ENCODE data around the gene IFIT2. TPM values are rescaled to one million over a fixed set of nuclear protein-coding genes. Genes with fewer than 3 reads are reported as not detected.
"Not testable (repeated sequence)": the region's sequence is repeated elsewhere in the genome, so short reads cannot be mapped to it uniquely, and the experiment has no call there.

The IFIT2 gene
- total RNA-seq, 1 experiment from 2014 or later = 0.75 TPM

DNA sequence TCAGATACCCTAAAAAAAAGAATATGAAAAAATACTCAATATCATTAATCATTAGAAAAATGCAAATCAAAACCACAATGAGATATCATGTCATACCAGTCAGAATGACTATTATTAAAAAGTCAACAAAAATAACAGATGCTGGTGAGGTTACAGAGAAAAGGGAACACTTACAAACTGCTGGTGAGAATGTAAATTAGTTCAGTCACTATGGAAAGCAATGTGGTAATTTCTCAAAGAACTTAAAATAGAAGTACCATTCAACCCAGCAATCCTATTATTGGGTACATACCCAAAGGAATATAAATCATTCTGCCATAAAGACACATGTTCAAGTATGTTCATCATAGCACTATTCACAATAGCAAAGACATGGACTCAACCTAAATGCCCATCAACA, 23.2 kb downstream of the IFIT2 start:
- not testable (repeated sequence) for H3K27me3 ChIP-seq (ENCODE audit: low read length); H3K4me1 ChIP-seq (ENCODE audit: low read length); DNase-seq; H3K27ac ChIP-seq (ENCODE audit: low read length); H3K9me2 ChIP-seq (replicated peaks; ENCODE audit: insufficient read depth, low read length); H3K4me3 ChIP-seq (ENCODE audit: low read length); H3K79me2 ChIP-seq (ENCODE audit: low read length); H4K20me1 ChIP-seq (ENCODE audit: insufficient read depth, low read depth, low read length); H3K9me3 ChIP-seq (ENCODE audit: low read length); H2AFZ ChIP-seq (ENCODE audit: low read length); H3K4me2 ChIP-seq (ENCODE audit: low read depth, low read length, poor library complexity, severe bottlenecking); H3K9ac ChIP-seq (ENCODE audit: low read length); H3K36me3 ChIP-seq (ENCODE audit: insufficient read depth, low read length)

DNA sequence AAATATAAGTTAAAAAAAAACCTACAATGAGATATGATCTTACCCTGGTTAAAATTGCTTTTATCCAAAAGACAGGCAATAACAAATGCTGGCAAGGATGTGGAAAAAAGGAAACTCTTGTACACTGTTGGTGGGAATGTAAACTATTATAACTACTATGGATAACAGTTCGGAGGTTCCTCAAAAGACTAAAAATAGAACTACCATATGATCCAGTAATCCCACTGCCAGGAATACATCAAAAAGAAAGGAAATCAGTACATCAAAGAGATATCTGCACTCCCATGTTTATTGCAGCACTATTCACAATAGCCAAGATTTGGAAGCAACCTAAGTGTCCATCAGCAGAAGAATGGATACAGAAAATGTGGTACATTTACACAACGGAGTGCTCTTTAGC, 24.0 kb downstream of the IFIT2 start:
- not testable (repeated sequence) for H2AFZ ChIP-seq (ENCODE audit: low read length); H3K4me1 ChIP-seq (ENCODE audit: low read length); H3K4me3 ChIP-seq (ENCODE audit: low read length); H3K79me2 ChIP-seq (ENCODE audit: low read length); H3K27me3 ChIP-seq (ENCODE audit: low read length); H3K27ac ChIP-seq (ENCODE audit: low read length); H3K9ac ChIP-seq (ENCODE audit: low read length); DNase-seq; H3K36me3 ChIP-seq (ENCODE audit: insufficient read depth, low read length); H4K20me1 ChIP-seq (ENCODE audit: insufficient read depth, low read depth, low read length); H3K4me2 ChIP-seq (ENCODE audit: low read depth, low read length, poor library complexity, severe bottlenecking); H3K9me3 ChIP-seq (ENCODE audit: low read length); H3K9me2 ChIP-seq (replicated peaks; ENCODE audit: insufficient read depth, low read length)

DNA sequence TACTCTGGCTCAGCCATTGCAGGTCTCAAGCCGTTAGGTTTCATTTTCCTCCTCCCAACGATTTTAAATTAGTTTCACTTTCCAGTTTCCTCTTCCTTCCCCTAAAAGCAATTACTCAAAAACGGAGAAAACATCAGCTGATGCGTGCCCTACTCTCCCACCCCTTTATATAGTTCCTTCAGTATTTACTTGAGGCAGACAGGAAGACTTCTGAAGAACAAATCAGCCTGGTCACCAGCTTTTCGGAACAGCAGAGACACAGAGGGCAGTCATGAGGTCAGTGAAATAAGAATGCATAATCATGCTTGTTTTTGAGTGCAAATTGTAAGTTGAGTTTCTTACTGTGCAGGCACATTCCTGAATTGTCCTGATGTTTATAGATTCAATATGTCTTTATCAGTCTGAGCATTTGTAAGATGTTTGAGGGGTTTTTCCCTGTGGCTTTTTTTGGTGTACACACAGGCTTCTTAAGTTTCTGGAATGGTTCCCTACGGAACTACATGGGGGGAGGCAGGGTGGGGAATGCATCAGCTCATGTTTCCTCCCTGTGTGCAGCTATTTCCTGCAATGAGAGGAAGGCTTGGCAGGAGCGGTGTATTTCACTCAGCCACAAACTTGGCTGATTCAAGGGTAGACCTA, 26.1 kb downstream of the IFIT2 start, which contains the start of gene IFIT3:
Gene IFIT3 (plus strand): TSS at position 195 of the 639 bp plus-strand sequence. CDS start 77 bp downstream, at position 272.
- Histone ChIP-seq H3K36me3 (ENCODE audit: insufficient read depth, low read length) (no peaks in the 10 kb centered on the region), H3K4me1 (ENCODE audit: low read length) (peaks cover 17% of the 10 kb centered on the region), H3K9ac (ENCODE audit: low read length) (peak within 1 kb of the TSS; percentile 47), H2AFZ (ENCODE audit: low read length) (peak within 1 kb of the TSS; percentile 35), H3K27me3 (ENCODE audit: low read length) (no peaks in the 10 kb centered on the region), H3K9me2 (replicated peaks; ENCODE audit: insufficient read depth, low read length) (no peaks in the 10 kb centered on the region), H4K20me1 (ENCODE audit: insufficient read depth, low read depth, low read length) (no peaks in the 10 kb centered on the region), H3K27ac (ENCODE audit: low read length) (no peak within 1 kb of the TSS), H3K9me3 (ENCODE audit: low read length) (no peaks in the 10 kb centered on the region), H3K4me2 (ENCODE audit: low read depth, low read length, poor library complexity, severe bottlenecking) (peak within 1 kb of the TSS; percentile 64), H3K79me2 (ENCODE audit: low read length) (no peaks in the 10 kb centered on the region), H3K4me3 (ENCODE audit: low read length) (peak within 1 kb of the TSS; percentile 56; the same call in 1 of the 2 replicates)
- DNase-seq = no peak

DNA sequence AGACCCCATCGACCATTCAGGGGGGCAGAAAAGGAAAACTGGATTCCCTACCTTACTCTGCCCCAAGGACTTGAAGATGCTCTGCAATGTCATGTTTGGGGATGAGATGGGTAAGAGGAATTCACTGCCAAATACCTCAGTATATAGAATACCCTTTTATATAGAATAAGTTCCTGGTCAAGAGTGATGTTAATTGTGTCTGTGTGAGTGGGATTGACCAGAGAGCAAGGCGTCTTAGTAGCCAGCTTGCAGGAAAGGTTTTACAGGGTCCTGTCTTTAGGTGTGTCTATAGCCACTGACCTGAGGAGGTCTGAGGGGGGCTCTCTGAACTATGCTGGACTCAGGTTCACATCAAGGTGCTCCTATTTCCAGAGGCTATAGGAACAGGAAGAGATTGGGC, 27.3 kb downstream of the IFIT2 start:
- no peak overlapping the region for H3K27ac ChIP-seq (ENCODE audit: low read length)
- H3K9me3 ChIP-seq (ENCODE audit: low read length) = no peaks in the 10 kb centered on the region
- H4K20me1 ChIP-seq (ENCODE audit: insufficient read depth, low read depth, low read length) = no peaks in the 10 kb centered on the region
- H3K4me3 ChIP-seq (ENCODE audit: low read length) = no peak overlapping the region
- DNase-seq = no peak
- H3K9me2 ChIP-seq (replicated peaks; ENCODE audit: insufficient read depth, low read length) = no peaks in the 10 kb centered on the region
- no peak overlapping the region for H3K9ac ChIP-seq (ENCODE audit: low read length)
- H3K27me3 ChIP-seq (ENCODE audit: low read length) = no peaks in the 10 kb centered on the region
- H3K36me3 ChIP-seq (ENCODE audit: insufficient read depth, low read length) = no peaks in the 10 kb centered on the region
- H3K79me2 ChIP-seq (ENCODE audit: low read length) = no peaks in the 10 kb centered on the region
- peaks cover 21% of the 10 kb centered on the region for H3K4me1 ChIP-seq (ENCODE audit: low read length)
- no peak overlapping the region for H2AFZ ChIP-seq (ENCODE audit: low read length)
- H3K4me2 ChIP-seq (ENCODE audit: low read depth, low read length, poor library complexity, severe bottlenecking) = no peak overlapping the region

DNA sequence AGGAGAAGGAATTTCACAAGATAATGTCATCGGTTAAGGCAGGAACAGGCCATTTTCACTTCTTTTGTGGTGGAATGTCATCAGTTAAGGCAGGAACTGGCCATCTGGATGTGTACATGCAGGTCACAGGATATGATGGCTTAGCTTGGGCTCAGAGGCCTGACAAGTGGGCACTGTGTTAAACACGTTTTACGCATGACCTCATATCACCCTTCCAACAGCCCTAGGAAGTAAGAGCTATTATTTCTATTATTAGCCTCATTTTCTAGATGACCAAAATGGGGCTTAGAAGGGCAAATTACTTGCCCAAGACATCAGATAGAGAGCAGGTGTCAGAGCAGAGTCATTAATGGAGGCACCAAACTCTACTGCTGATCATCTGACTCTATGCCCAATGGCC, 28.2 kb downstream of the IFIT2 start:
- H4K20me1 ChIP-seq (ENCODE audit: insufficient read depth, low read depth, low read length); H3K27ac ChIP-seq (ENCODE audit: low read length); H3K9me3 ChIP-seq (ENCODE audit: low read length); DNase-seq; H3K36me3 ChIP-seq (ENCODE audit: insufficient read depth, low read length); H2AFZ ChIP-seq (ENCODE audit: low read length); H3K9me2 ChIP-seq (replicated peaks; ENCODE audit: insufficient read depth, low read length); H3K27me3 ChIP-seq (ENCODE audit: low read length); H3K79me2 ChIP-seq (ENCODE audit: low read length); H3K4me3 ChIP-seq (ENCODE audit: low read length); H3K9ac ChIP-seq (ENCODE audit: low read length); H3K4me2 ChIP-seq (ENCODE audit: low read depth, low read length, poor library complexity, severe bottlenecking): not testable (repeated sequence)
- H3K4me1 ChIP-seq (ENCODE audit: low read length) = peaks cover 21% of the 10 kb centered on the region

DNA sequence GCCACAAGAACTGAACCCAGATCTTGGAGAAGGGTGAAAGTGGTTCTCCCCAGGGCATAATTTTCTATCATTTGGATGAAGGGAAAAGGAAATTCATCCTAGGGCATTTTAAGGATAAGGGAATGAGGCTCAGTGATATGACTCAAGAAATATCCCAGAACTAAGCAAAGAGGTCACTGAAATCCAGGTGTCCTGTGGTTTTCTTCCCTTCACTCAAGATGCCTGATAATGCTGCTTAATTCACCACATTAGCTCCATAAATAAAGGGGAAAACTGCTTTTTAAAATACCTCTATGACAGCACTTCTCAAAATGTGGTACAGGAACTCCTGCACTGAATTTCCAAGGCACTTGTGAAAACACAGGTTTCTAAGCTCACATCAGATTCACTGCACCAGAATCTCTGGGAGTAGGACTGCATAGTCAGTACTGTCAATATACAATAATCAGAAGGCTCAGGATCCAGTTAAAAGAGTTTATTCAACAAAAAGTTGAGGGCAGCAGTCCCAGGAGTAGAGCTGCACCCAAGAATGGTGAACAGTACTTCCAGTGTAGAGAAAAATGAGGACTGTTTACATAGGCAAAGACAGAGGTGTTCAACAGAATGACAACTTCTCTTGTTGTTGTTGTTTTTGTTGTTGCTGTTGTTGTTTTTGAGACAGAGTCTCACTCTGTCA, 28.8 kb downstream of the IFIT2 start:
- Histone ChIP-seq H3K4me2 (ENCODE audit: low read depth, low read length, poor library complexity, severe bottlenecking) (no peak overlapping the region), H3K27me3 (ENCODE audit: low read length) (no peaks in the 10 kb centered on the region), H3K36me3 (ENCODE audit: insufficient read depth, low read length) (no peaks in the 10 kb centered on the region), H2AFZ (ENCODE audit: low read length) (no peak overlapping the region), H3K9me3 (ENCODE audit: low read length) (no peaks in the 10 kb centered on the region), H3K4me3 (ENCODE audit: low read length) (no peak overlapping the region), H3K79me2 (ENCODE audit: low read length) (no peaks in the 10 kb centered on the region), H3K9me2 (replicated peaks; ENCODE audit: insufficient read depth, low read length) (no peaks in the 10 kb centered on the region), H4K20me1 (ENCODE audit: insufficient read depth, low read depth, low read length) (no peaks in the 10 kb centered on the region), H3K9ac (ENCODE audit: low read length) (no peak overlapping the region), H3K4me1 (ENCODE audit: low read length) (peaks cover 21% of the 10 kb centered on the region), H3K27ac (ENCODE audit: low read length) (no peak overlapping the region)
- DNase-seq = no peak

DNA sequence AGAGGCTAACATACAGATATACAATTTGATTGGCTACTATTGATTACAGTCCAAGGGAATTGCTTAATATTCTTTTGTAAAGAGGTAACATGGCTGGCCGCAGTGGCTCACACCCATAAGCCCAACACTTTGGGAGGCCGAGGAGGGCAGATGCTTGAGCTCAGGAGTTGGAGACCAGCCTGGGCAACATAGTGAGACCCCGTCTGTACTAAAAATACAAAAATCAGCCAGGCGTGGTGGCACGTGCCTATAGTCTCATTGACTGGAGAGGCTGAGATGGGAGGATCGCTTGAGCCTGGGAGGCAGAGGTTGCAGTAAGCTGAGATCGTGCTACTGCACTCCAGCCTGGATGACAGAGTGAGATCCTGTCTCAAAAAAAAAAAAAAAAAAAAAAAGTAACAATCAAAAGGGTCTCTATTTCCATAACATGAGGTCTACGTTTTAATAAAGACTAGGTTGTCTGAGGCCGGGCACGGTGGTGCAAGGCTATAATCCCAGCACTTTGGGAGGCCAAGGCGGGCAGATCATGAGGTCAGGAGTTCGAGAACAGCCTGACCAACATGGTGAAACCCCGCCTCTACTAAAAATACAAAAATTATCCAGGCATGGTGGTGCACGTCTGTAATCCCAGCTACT, 29.8 kb downstream of the IFIT2 start:
- Histone ChIP-seq H3K4me2 (ENCODE audit: low read depth, low read length, poor library complexity, severe bottlenecking) (peak overlapping the region; percentile 61), H3K9ac (ENCODE audit: low read length) (peak overlapping the region; percentile 38; the same call in 1 of the 2 replicates), H3K4me1 (ENCODE audit: low read length) (peaks cover 21% of the 10 kb centered on the region), H2AFZ (ENCODE audit: low read length) (peak overlapping the region; percentile 67; the same call in 1 of the 2 replicates), H3K4me3 (ENCODE audit: low read length) (peak overlapping the region; percentile 55; the same call in 1 of the 2 replicates)
- not testable (repeated sequence) for H4K20me1 ChIP-seq (ENCODE audit: insufficient read depth, low read depth, low read length); H3K9me2 ChIP-seq (replicated peaks; ENCODE audit: insufficient read depth, low read length); H3K79me2 ChIP-seq (ENCODE audit: low read length); H3K9me3 ChIP-seq (ENCODE audit: low read length); H3K36me3 ChIP-seq (ENCODE audit: insufficient read depth, low read length); DNase-seq; H3K27ac ChIP-seq (ENCODE audit: low read length); H3K27me3 ChIP-seq (ENCODE audit: low read length)

DNA sequence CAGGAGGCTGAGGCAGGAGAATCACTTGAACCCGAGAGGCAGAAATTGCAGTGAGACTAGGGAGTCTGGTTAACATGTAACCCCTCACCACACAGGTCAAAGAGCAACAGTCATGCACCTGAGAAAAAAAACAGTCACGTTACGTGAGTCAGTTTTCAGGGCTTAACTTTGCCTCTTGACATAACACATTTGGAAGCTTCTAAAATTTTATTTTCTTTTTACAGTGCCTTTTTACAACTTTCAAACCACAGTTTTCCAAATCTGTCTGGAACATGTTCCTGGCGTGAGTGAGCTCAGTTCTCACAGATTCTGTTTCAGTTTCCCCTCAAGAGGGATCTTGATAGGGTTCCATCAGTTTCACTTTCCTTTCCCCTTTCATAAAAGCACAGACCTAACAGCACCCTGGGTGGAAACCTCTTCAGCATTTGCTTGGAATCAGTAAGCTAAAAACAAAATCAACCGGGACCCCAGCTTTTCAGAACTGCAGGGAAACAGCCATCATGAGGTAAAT, 30.3 kb downstream of the IFIT2 start:
- no peaks in the 10 kb centered on the region for H3K36me3 ChIP-seq (ENCODE audit: insufficient read depth, low read length)
- H3K9me3 ChIP-seq (ENCODE audit: low read length) = no peaks in the 10 kb centered on the region
- DNase-seq = peak; percentile 58
- peaks cover 21% of the 10 kb centered on the region for H3K4me1 ChIP-seq (ENCODE audit: low read length)
- peak overlapping the region; percentile 38 for H3K9ac ChIP-seq (ENCODE audit: low read length)
- no peak overlapping the region for H3K27ac ChIP-seq (ENCODE audit: low read length)
- H2AFZ ChIP-seq (ENCODE audit: low read length) = peak overlapping the region; percentile 67; the same call in 1 of the 2 replicates
- H3K79me2 ChIP-seq (ENCODE audit: low read length) = no peaks in the 10 kb centered on the region
- no peaks in the 10 kb centered on the region for H3K9me2 ChIP-seq (replicated peaks; ENCODE audit: insufficient read depth, low read length)
- peak overlapping the region; percentile 61 for H3K4me2 ChIP-seq (ENCODE audit: low read depth, low read length, poor library complexity, severe bottlenecking)
- no peaks in the 10 kb centered on the region for H4K20me1 ChIP-seq (ENCODE audit: insufficient read depth, low read depth, low read length)
- no peaks in the 10 kb centered on the region for H3K27me3 ChIP-seq (ENCODE audit: low read length)
- peak overlapping the region; percentile 55; the same call in 1 of the 2 replicates for H3K4me3 ChIP-seq (ENCODE audit: low read length)

Data from Karpas-422 (cell line).